ENCODE data around the gene SLC30A2.

The SLC30A2 gene

GRCh38 chr1:26032656-26033357 is 13.1 kb downstream of the SLC30A2 start:
- H3K36me3 ChIP-seq (ENCODE audit: control insufficient read depth in 1 of 2, insufficient read depth in 2 of 2, low read length in 2 of 2): no peaks in the 10 kb centered on the region
- H3K9me3 ChIP-seq (ENCODE audit: control insufficient read depth in 1 of 2, low read length in 2 of 2): no peaks in the 10 kb centered on the region
- H3K27ac ChIP-seq (ENCODE audit: low read depth, low read length): no peak overlapping the region
- H3K27me3 ChIP-seq (ENCODE audit: control insufficient read depth in 1 of 2, insufficient read depth in 2 of 2, low read length in 2 of 2): peaks cover 5 to 11% of the 10 kb centered on the region in 2 donors
- peaks cover 9 to 11% of the 10 kb centered on the region in 2 donors for H3K4me1 ChIP-seq (ENCODE audit: control insufficient read depth in 1 of 2, insufficient read depth in 2 of 2, low read length in 2 of 2)
- H3K4me3 ChIP-seq (ENCODE audit: low read depth in 1 of 2, low read length in 2 of 2): no peak overlapping the region
- H3K9ac ChIP-seq (ENCODE audit: low read depth in 1 of 2, low read length in 2 of 2): no peak overlapping the region

GRCh38 chr1:26031611-26032220 is 14.2 kb downstream of the SLC30A2 start:
- Histone ChIP-seq H3K27ac (ENCODE audit: low read depth, low read length) (no peak overlapping the region), H3K4me1 (ENCODE audit: control insufficient read depth in 1 of 2, insufficient read depth in 2 of 2, low read length in 2 of 2) (peaks cover 9 to 11% of the 10 kb centered on the region in 2 donors), H3K9me3 (ENCODE audit: control insufficient read depth in 1 of 2, low read length in 2 of 2) (no peaks in the 10 kb centered on the region), H3K4me3 (ENCODE audit: low read depth in 1 of 2, low read length in 2 of 2) (no peak overlapping the region), H3K27me3 (ENCODE audit: control insufficient read depth in 1 of 2, insufficient read depth in 2 of 2, low read length in 2 of 2) (peaks cover 5 to 11% of the 10 kb centered on the region in 2 donors), H3K9ac (ENCODE audit: low read depth in 1 of 2, low read length in 2 of 2) (no peak overlapping the region), H3K36me3 (ENCODE audit: control insufficient read depth in 1 of 2, insufficient read depth in 2 of 2, low read length in 2 of 2) (no peaks in the 10 kb centered on the region)

GRCh38 chr1:26031196-26031595 is 14.7 kb downstream of the SLC30A2 start:
- Histone ChIP-seq H3K36me3 (ENCODE audit: control insufficient read depth in 1 of 2, insufficient read depth in 2 of 2, low read length in 2 of 2) (no peaks in the 10 kb centered on the region), H3K27ac (ENCODE audit: low read depth, low read length) (no peak overlapping the region), H3K9me3 (ENCODE audit: control insufficient read depth in 1 of 2, low read length in 2 of 2) (no peaks in the 10 kb centered on the region), H3K9ac (ENCODE audit: low read depth in 1 of 2, low read length in 2 of 2) (no peak overlapping the region), H3K27me3 (ENCODE audit: control insufficient read depth in 1 of 2, insufficient read depth in 2 of 2, low read length in 2 of 2) (peaks cover 5 to 11% of the 10 kb centered on the region in 2 donors), H3K4me3 (ENCODE audit: low read depth in 1 of 2, low read length in 2 of 2) (no peak overlapping the region), H3K4me1 (ENCODE audit: control insufficient read depth in 1 of 2, insufficient read depth in 2 of 2, low read length in 2 of 2) (peaks cover 7 to 8% of the 10 kb centered on the region in 2 donors)

- H3K9ac ChIP-seq (ENCODE audit: low read depth in 1 of 2, low read length in 2 of 2): no peak overlapping the region
- H3K36me3 ChIP-seq (ENCODE audit: control insufficient read depth in 1 of 2, insufficient read depth in 2 of 2, low read length in 2 of 2): no peaks in the 10 kb centered on the region
- no peak overlapping the region for H3K4me3 ChIP-seq (ENCODE audit: low read depth in 1 of 2, low read length in 2 of 2)
- peaks cover 4% of the 10 kb centered on the region in 2 donors for H3K4me1 ChIP-seq (ENCODE audit: control insufficient read depth in 1 of 2, insufficient read depth in 2 of 2, low read length in 2 of 2)
- peaks cover 5 to 11% of the 10 kb centered on the region in 2 donors for H3K27me3 ChIP-seq (ENCODE audit: control insufficient read depth in 1 of 2, insufficient read depth in 2 of 2, low read length in 2 of 2)
- no peak overlapping the region for H3K27ac ChIP-seq (ENCODE audit: low read depth, low read length)
- no peaks in the 10 kb centered on the region for H3K9me3 ChIP-seq (ENCODE audit: control insufficient read depth in 1 of 2, low read length in 2 of 2)
Measured at GRCh38 chr1:26029864-26030481, 15.9 kb downstream of the SLC30A2 start.

GRCh38 chr1:26029054-26029863 is 16.7 kb downstream of the SLC30A2 start:
- Histone ChIP-seq H3K9me3 (ENCODE audit: control insufficient read depth in 1 of 2, low read length in 2 of 2) (no peaks in the 10 kb centered on the region), H3K4me1 (ENCODE audit: control insufficient read depth in 1 of 2, insufficient read depth in 2 of 2, low read length in 2 of 2) (no peaks in the 10 kb centered on the region), H3K27ac (ENCODE audit: low read depth, low read length) (no peak overlapping the region), H3K27me3 (ENCODE audit: control insufficient read depth in 1 of 2, insufficient read depth in 2 of 2, low read length in 2 of 2) (peaks cover 5% of the 10 kb centered on the region in 2 donors), H3K36me3 (ENCODE audit: control insufficient read depth in 1 of 2, insufficient read depth in 2 of 2, low read length in 2 of 2) (no peaks in the 10 kb centered on the region), H3K4me3 (ENCODE audit: low read depth in 1 of 2, low read length in 2 of 2) (no peak overlapping the region), H3K9ac (ENCODE audit: low read depth in 1 of 2, low read length in 2 of 2) (no peak overlapping the region)

- no peak overlapping the region for H3K27ac ChIP-seq (ENCODE audit: low read depth, low read length)
- no peaks in the 10 kb centered on the region for H3K9me3 ChIP-seq (ENCODE audit: control insufficient read depth in 1 of 2, low read length in 2 of 2)
- no peaks in the 10 kb centered on the region for H3K4me1 ChIP-seq (ENCODE audit: control insufficient read depth in 1 of 2, insufficient read depth in 2 of 2, low read length in 2 of 2)
- H3K36me3 ChIP-seq (ENCODE audit: control insufficient read depth in 1 of 2, insufficient read depth in 2 of 2, low read length in 2 of 2): no peaks in the 10 kb centered on the region
- peaks cover 0 to 5% of the 10 kb centered on the region in 2 donors for H3K27me3 ChIP-seq (ENCODE audit: control insufficient read depth in 1 of 2, insufficient read depth in 2 of 2, low read length in 2 of 2)
- H3K9ac ChIP-seq (ENCODE audit: low read depth in 1 of 2, low read length in 2 of 2): no peak overlapping the region
- no peak overlapping the region for H3K4me3 ChIP-seq (ENCODE audit: low read depth in 1 of 2, low read length in 2 of 2)
Measured at GRCh38 chr1:26028490-26028980, 17.4 kb downstream of the SLC30A2 start.

- Histone ChIP-seq H3K4me1 (ENCODE audit: control insufficient read depth in 1 of 2, insufficient read depth in 2 of 2, low read length in 2 of 2) (no peaks in the 10 kb centered on the region), H3K27me3 (ENCODE audit: control insufficient read depth in 1 of 2, insufficient read depth in 2 of 2, low read length in 2 of 2) (peaks cover 0 to under 1% of the 10 kb centered on the region in 2 donors), H3K9me3 (ENCODE audit: control insufficient read depth in 1 of 2, low read length in 2 of 2) (no peaks in the 10 kb centered on the region), H3K4me3 (ENCODE audit: low read depth in 1 of 2, low read length in 2 of 2) (no peak overlapping the region), H3K27ac (ENCODE audit: low read depth, low read length) (no peak overlapping the region), H3K36me3 (ENCODE audit: control insufficient read depth in 1 of 2, insufficient read depth in 2 of 2, low read length in 2 of 2) (no peaks in the 10 kb centered on the region), H3K9ac (ENCODE audit: low read depth in 1 of 2, low read length in 2 of 2) (no peak overlapping the region)
Measured at GRCh38 chr1:26027716-26028489, 18.0 kb downstream of the SLC30A2 start.

GRCh38 chr1:26025517-26025916 is 20.4 kb downstream of the SLC30A2 start:
- no peak overlapping the region for H3K9ac ChIP-seq (ENCODE audit: low read depth in 1 of 2, low read length in 2 of 2)
- no peaks in the 10 kb centered on the region for H3K4me1 ChIP-seq (ENCODE audit: control insufficient read depth in 1 of 2, insufficient read depth in 2 of 2, low read length in 2 of 2)
- H3K4me3 ChIP-seq (ENCODE audit: low read depth in 1 of 2, low read length in 2 of 2): no peak overlapping the region
- H3K36me3 ChIP-seq (ENCODE audit: control insufficient read depth in 1 of 2, insufficient read depth in 2 of 2, low read length in 2 of 2): no peaks in the 10 kb centered on the region
- no peak overlapping the region for H3K27ac ChIP-seq (ENCODE audit: low read depth, low read length)
- H3K27me3 ChIP-seq (ENCODE audit: control insufficient read depth in 1 of 2, insufficient read depth in 2 of 2, low read length in 2 of 2): no peaks in the 10 kb centered on the region
- H3K9me3 ChIP-seq (ENCODE audit: control insufficient read depth in 1 of 2, low read length in 2 of 2): no peaks in the 10 kb centered on the region

GRCh38 chr1:26025060-26025459 is 20.9 kb downstream of the SLC30A2 start:
- Histone ChIP-seq H3K27me3 (ENCODE audit: control insufficient read depth in 1 of 2, insufficient read depth in 2 of 2, low read length in 2 of 2) (no peaks in the 10 kb centered on the region), H3K36me3 (ENCODE audit: control insufficient read depth in 1 of 2, insufficient read depth in 2 of 2, low read length in 2 of 2) (no peaks in the 10 kb centered on the region), H3K9me3 (ENCODE audit: control insufficient read depth in 1 of 2, low read length in 2 of 2) (no peaks in the 10 kb centered on the region), H3K4me3 (ENCODE audit: low read depth in 1 of 2, low read length in 2 of 2) (no peak overlapping the region), H3K27ac (ENCODE audit: low read depth, low read length) (no peak overlapping the region), H3K4me1 (ENCODE audit: control insufficient read depth in 1 of 2, insufficient read depth in 2 of 2, low read length in 2 of 2) (no peaks in the 10 kb centered on the region), H3K9ac (ENCODE audit: low read depth in 1 of 2, low read length in 2 of 2) (no peak overlapping the region)

Data from duodenal mucosa (tissue), 2 donors.